HEK293 (cell line): ENCODE results near the gene PREB.

ENCODE experiments used
- CTCF ChIA-PET: fragments of 350-600 bp; formaldehyde crosslinking; extraction: SDS; loops from one replicate; lab custom pipeline; 2021; ENCODE audit warnings: antibody characterized with exemption; lab: Yijun Ruan, JAX
- POLR2A ChIA-PET: fragments of 300-600 bp; formaldehyde crosslinking; extraction: SDS; loops from one replicate; lab custom pipeline; 2020; ENCODE audit warnings: antibody characterized with exemption, inconsistent platforms; lab: Yijun Ruan, JAX
- H3K27ac ChIP-seq: fragments of 200-500 bp; sonication (Bioruptor generic); 2 replicates; pipeline ENCODE4 v1.5.1; 2014; ENCODE audit warnings: low read depth, low read length, control low read depth, inconsistent platforms; ENCODE audit errors: extremely low read depth
- H3K36me3 ChIP-seq, 2 experiments: fragments of 200-500 bp in 1 of 2; sonication (Bioruptor generic) in 1 of 2; 1 replicate in 1 of 2; 2 replicates in 1 of 2; pipeline ENCODE4 v1.5.1; 2014 to 2017; ENCODE audit warnings: inconsistent platforms in 2 of 2, low read length in 2 of 2; ENCODE audit not compliant: control insufficient read depth in 2 of 2, insufficient read depth in 1 of 2
- H3K4me1 ChIP-seq: fragments of 200-500 bp; sonication (Bioruptor generic); 2 replicates; pipeline ENCODE4 v1.5.1; 2014; ENCODE audit warnings: mild to moderate bottlenecking, low read length, inconsistent platforms; ENCODE audit not compliant: control insufficient read depth, insufficient read depth
- H3K4me3 ChIP-seq: 2 replicates; pipeline ENCODE4 v1.5.1; 2011; ENCODE audit warnings: low read depth, mild to moderate bottlenecking, control low read depth, low read length, moderate library complexity
- H3K9me3 ChIP-seq: fragments of 200-500 bp; sonication (Bioruptor generic); 2 replicates; pipeline ENCODE4 v1.5.1; 2014; ENCODE audit warnings: low read depth, low read length, inconsistent platforms; ENCODE audit not compliant: control insufficient read depth, insufficient read depth
- GLI2 ChIP-seq: fragments of 450-650 bp; formaldehyde crosslinking; IDR thresholded peaks from 2 replicates; pipeline ENCODE4; 2017; ENCODE audit warnings: missing biosample characterization, missing genetic modification characterization, low read depth, borderline replicate concordance
- GLIS1 ChIP-seq: fragments of 450-650 bp; formaldehyde crosslinking; IDR thresholded peaks from 2 replicates; pipeline ENCODE4 v1.5.1; 2016; ENCODE audit warnings: missing biosample characterization, missing genetic modification characterization
- INSM2 ChIP-seq: fragments of 450-650 bp; formaldehyde crosslinking; IDR thresholded peaks from 2 replicates; pipeline ENCODE4 v1.5.1; 2016; ENCODE audit warnings: missing biosample characterization, missing genetic modification characterization
- MZF1 ChIP-seq: fragments of 450-650 bp; formaldehyde crosslinking; IDR thresholded peaks from 2 replicates; pipeline ENCODE4 v1.5.1; 2017; ENCODE audit warnings: missing biosample characterization, missing genetic modification characterization, borderline replicate concordance
- PRDM4 ChIP-seq: fragments of 450-650 bp; formaldehyde crosslinking; IDR thresholded peaks from 2 replicates; pipeline ENCODE4 v1.5.1; 2017; ENCODE audit warnings: missing biosample characterization, missing genetic modification characterization
- REPIN1 ChIP-seq: fragments of 450-650 bp; formaldehyde crosslinking; IDR thresholded peaks from 2 replicates; pipeline ENCODE4 v1.5.1; 2017; ENCODE audit warnings: missing biosample characterization, missing genetic modification characterization, low read depth
- TCF7L2 ChIP-seq: IDR thresholded peaks from 2 replicates; pipeline ENCODE4 v1.6.1; 2011; ENCODE audit warnings: low read depth, mild to moderate bottlenecking, inconsistent platforms, low read length, moderate library complexity, borderline replicate concordance
- ZBTB6 ChIP-seq: fragments of 450-650 bp; formaldehyde crosslinking; IDR thresholded peaks from 2 replicates; pipeline ENCODE4 v1.5.1; 2017; ENCODE audit warnings: missing biosample characterization, missing genetic modification characterization
- ZFP41 ChIP-seq: fragments of 450-650 bp; formaldehyde crosslinking; IDR thresholded peaks from 2 replicates; pipeline ENCODE4 v1.5.1; 2016; ENCODE audit warnings: missing biosample characterization, missing genetic modification characterization, borderline replicate concordance
- ZNF169 ChIP-seq: fragments of 450-650 bp; formaldehyde crosslinking; IDR thresholded peaks from 2 replicates; pipeline ENCODE4 v1.5.1; 2016; ENCODE audit warnings: missing biosample characterization, missing genetic modification characterization
- ZNF530 ChIP-seq: fragments of 450-650 bp; formaldehyde crosslinking; IDR thresholded peaks from 2 replicates; pipeline ENCODE4 v1.5.1; 2016; ENCODE audit warnings: low read depth, missing biosample characterization, missing genetic modification characterization
- ZNF544 ChIP-seq: fragments of 450-650 bp; formaldehyde crosslinking; IDR thresholded peaks from 2 replicates; pipeline ENCODE4 v1.5.0; 2017; ENCODE audit warnings: missing biosample characterization, missing genetic modification characterization
- ZNF639 ChIP-seq: fragments of 450-650 bp; formaldehyde crosslinking; IDR thresholded peaks from 2 replicates; pipeline ENCODE4 v1.5.1; 2016; ENCODE audit warnings: missing biosample characterization, missing genetic modification characterization
- ZNF664 ChIP-seq: fragments of 450-650 bp; formaldehyde crosslinking; IDR thresholded peaks from 2 replicates; pipeline ENCODE4 v1.5.1; 2016; ENCODE audit warnings: missing biosample characterization, missing genetic modification characterization
- ZNF670 ChIP-seq: fragments of 450-650 bp; formaldehyde crosslinking; IDR thresholded peaks from 2 replicates; pipeline ENCODE4 v1.5.1; 2016; ENCODE audit warnings: missing biosample characterization, missing genetic modification characterization, low read depth

PREB gene

GRCh38 chr2:27093430-27094352 lies 40.7 kb downstream of the PREB start (continued):
- TF ChIP-seq INSM2, result no peak
- TF ChIP-seq GLI2 (tag by site-specific recombination), result no peak
- TF ChIP-seq ZNF670 (tag by site-specific recombination), result no peak
- TF ChIP-seq MZF1 (tag by site-specific recombination), result no peak
- TF ChIP-seq ZBTB6 (tag by site-specific recombination), result no peak
- no peak for TF ChIP-seq ZNF664 (tag by site-specific recombination)

GRCh38 chr2:27092696-27093429 lies 41.6 kb downstream of the PREB start:
- no peak overlapping the region for H3K4me3 ChIP-seq
- H3K9me3 ChIP-seq, result no peaks in the 10 kb centered on the region
- TF ChIP-seq ZNF544, result no peak
- no peak for TF ChIP-seq ZNF639
- no peak for TF ChIP-seq TCF7L2
- no peak for TF ChIP-seq REPIN1 (tag by site-specific recombination)
- no peak for TF ChIP-seq ZNF169 (tag by site-specific recombination)
- no peak overlapping the region for H3K27ac ChIP-seq
- ChIA-PET POLR2A (interaction anchor here (1.3 kb wide), 1 partner anchor 126 kb away, joined by 5 read pairs; no protein-coding TSS in a partner anchor), CTCF (interaction anchor here (0.6 to 1.6 kb wide), 5 partner anchors 8 to 98 kb away, joined by 3 read pairs; no protein-coding TSS in a partner anchor)
- no peaks in the 10 kb centered on the region for H3K4me1 ChIP-seq
- H3K36me3 ChIP-seq, result peaks cover 0 to 46% of the 10 kb centered on the region in 2 experiments; a peak in 1 of 3 replicates

GRCh38 chr2:27091746-27092695 lies 42.4 kb downstream of the PREB start:
- peaks cover 0 to 37% of the 10 kb centered on the region in 2 experiments; a peak in 1 of 3 replicates for H3K36me3 ChIP-seq
- H3K4me3 ChIP-seq, result no peak overlapping the region
- TF ChIP-seq ZFP41 (tag by site-specific recombination) (no peak), ZNF530 (no peak), GLIS1 (tag by site-specific recombination) (no peak), PRDM4 (tag by site-specific recombination) (no peak)
- H3K9me3 ChIP-seq, result no peaks in the 10 kb centered on the region
- ChIA-PET POLR2A (no interaction called here), CTCF (interaction anchor here (0.6 to 0.9 kb wide), 3 partner anchors 14 to 188 kb away, joined by 3 to 4 read pairs (median 3); partner anchors contain the start of gene EMILIN1)
- H3K4me1 ChIP-seq, result no peaks in the 10 kb centered on the region; the same call in 1 of the 2 replicates
- H3K27ac ChIP-seq, result no peak overlapping the region
